Lower leg skin (tissue), 3 donors: Measurements from ENCODE around the gene TTYH2.

Source experiments
- POLR2A ChIP-seq, 2 donors: fragments of 450-650 bp; IDR thresholded peaks; one replicate each; pipeline ENCODE4 v1.6.1; 2016 to 2017; ENCODE audit warnings: antibody characterized with exemption in 2 of 2, mild to moderate bottlenecking in 1 of 2, moderate library complexity in 1 of 2
- TF ChIP-seq, protein P1 (sequence below), 3 donors: fragments of 450-650 bp; IDR thresholded peaks; one replicate each; pipeline ENCODE4 v1.5.1; 2016; ENCODE audit warnings: antibody characterized with exemption in 3 of 3, mild to moderate bottlenecking in 3 of 3, moderate library complexity in 2 of 3

DNA sequence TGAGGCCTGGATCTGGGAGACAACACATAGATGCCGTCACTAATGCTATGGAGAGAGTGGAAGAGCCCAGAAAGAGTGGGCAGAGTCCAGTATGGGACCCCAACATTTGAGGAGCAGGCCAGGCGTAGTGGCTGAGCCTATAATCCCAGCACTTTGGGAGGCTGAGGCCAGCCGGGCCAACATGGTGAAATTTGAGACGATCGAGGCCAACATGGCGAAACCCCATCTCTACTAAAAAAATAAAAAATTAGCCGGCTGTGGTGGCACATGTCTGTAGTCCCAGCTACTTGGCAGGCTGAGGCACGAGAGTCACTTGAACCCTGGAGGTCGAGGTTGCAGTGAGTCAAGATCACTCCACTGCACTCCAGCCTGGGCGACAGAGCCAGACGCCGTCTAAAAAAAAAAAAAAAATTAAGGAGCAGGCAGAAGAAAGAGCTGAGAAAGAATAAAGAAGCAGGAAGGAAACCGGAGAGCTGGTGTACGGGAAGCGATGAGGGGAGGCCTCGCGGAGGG, 54.7 kb downstream of the TTYH2 start:
- TF ChIP-seq, protein P1, sequence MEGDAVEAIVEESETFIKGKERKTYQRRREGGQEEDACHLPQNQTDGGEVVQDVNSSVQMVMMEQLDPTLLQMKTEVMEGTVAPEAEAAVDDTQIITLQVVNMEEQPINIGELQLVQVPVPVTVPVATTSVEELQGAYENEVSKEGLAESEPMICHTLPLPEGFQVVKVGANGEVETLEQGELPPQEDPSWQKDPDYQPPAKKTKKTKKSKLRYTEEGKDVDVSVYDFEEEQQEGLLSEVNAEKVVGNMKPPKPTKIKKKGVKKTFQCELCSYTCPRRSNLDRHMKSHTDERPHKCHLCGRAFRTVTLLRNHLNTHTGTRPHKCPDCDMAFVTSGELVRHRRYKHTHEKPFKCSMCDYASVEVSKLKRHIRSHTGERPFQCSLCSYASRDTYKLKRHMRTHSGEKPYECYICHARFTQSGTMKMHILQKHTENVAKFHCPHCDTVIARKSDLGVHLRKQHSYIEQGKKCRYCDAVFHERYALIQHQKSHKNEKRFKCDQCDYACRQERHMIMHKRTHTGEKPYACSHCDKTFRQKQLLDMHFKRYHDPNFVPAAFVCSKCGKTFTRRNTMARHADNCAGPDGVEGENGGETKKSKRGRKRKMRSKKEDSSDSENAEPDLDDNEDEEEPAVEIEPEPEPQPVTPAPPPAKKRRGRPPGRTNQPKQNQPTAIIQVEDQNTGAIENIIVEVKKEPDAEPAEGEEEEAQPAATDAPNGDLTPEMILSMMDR (IDR thresholded peaks at IDR 0.05): no peak
- TF ChIP-seq POLR2A (IDR thresholded peaks at IDR 0.05): no peak
